Smooth muscle cell (in vitro differentiated cells): Measurements from ENCODE around the gene ARID3B. TPM values are rescaled to one million over a fixed set of nuclear protein-coding genes. Genes with fewer than 3 reads are reported as not detected.

ENCODE experiments used
- DNase-seq: peaks from one replicate; lab custom pipeline; 2025; ENCODE audit not compliant: unreplicated experiment; lab: John Stamatoyannopoulos, UW
- H2AFZ ChIP-seq: fragments of 200-600 bp; sonication (generic); 2 replicates; pipeline ENCODE4 v1.6.0; 2016; ENCODE audit warnings: antibody characterized with exemption, low read depth, mild to moderate bottlenecking
- H3F3A ChIP-seq: fragments of 200-600 bp; sonication (generic); 2 replicates; pipeline ENCODE4 v1.6.0; 2017; ENCODE audit warnings: antibody characterized with exemption, low read depth
- H3K27ac ChIP-seq: fragments of 200-600 bp; sonication (generic); 2 replicates; pipeline ENCODE4 v1.5.1; 2016; ENCODE audit warnings: low read depth, mild to moderate bottlenecking
- H3K27me3 ChIP-seq: fragments of 200-600 bp; sonication (generic); 2 replicates; pipeline ENCODE4 v1.6.1; 2016; ENCODE audit warnings: low read depth, mild to moderate bottlenecking
- H3K36me3 ChIP-seq: fragments of 200-600 bp; sonication (generic); 2 replicates; pipeline ENCODE4 v1.5.1; 2016; ENCODE audit warnings: low read depth
- H3K4me1 ChIP-seq: fragments of 200-600 bp; sonication (generic); 2 replicates; pipeline ENCODE4 v1.5.1; 2016; ENCODE audit warnings: low read depth
- H3K4me2 ChIP-seq: fragments of 200-600 bp; sonication (generic); 2 replicates; pipeline ENCODE4 v1.6.0; 2016; ENCODE audit warnings: mild to moderate bottlenecking
- H3K4me3 ChIP-seq: fragments of 200-600 bp; sonication (generic); 2 replicates; pipeline ENCODE4 v1.5.1; 2016; ENCODE audit warnings: mild to moderate bottlenecking
- H3K79me2 ChIP-seq: fragments of 200-600 bp; sonication (generic); 2 replicates; pipeline ENCODE4 v1.6.0; 2016; ENCODE audit warnings: low read depth, mild to moderate bottlenecking
- H3K9ac ChIP-seq: fragments of 200-600 bp; sonication (generic); 2 replicates; pipeline ENCODE4 v1.6.0; 2016; ENCODE audit warnings: low read depth
- H3K9me3 ChIP-seq: fragments of 200-600 bp; sonication (generic); replicated peaks from 2 replicates; pipeline ENCODE4 v1.5.1; 2016; ENCODE audit warnings: low read depth
- H4K20me1 ChIP-seq: fragments of 200-600 bp; sonication (generic); 2 replicates; pipeline ENCODE4 v1.6.0; 2016; ENCODE audit warnings: low read depth
- WGBS: methylation state at CpG from one replicate; pipeline ENCODE4 v1.1.7; 2016; ENCODE audit warnings: low lambda C conversion rate; 5-methylcytosine and 5-hydroxymethylcytosine counted together
- polyA plus RNA-seq: library from polyadenylated mRNA; unstranded; fragments of >200 nt; fragmentation: Nextera tagmentation; extraction: Ambion mirVana; gene quantifications from 2 replicates; pipeline ENCODE4 v1.2.1, GENCODE V29; 2016
- total RNA-seq: library from RNA; depleted of rRNA; stranded (reverse); fragments of >200 nt; gene quantifications from 2 replicates; pipeline ENCODE4 v1.2.3, GENCODE V29; 2014
- TF ChIP-seq, protein P1 (sequence below): fragments of 200-600 bp; sonication (generic); IDR thresholded peaks from 2 replicates; pipeline ENCODE4 v1.5.1; 2017; ENCODE audit warnings: borderline replicate concordance, mild to moderate bottlenecking, antibody characterized with exemption; ENCODE audit not compliant: insufficient read depth, poor library complexity, severe bottlenecking

ARID3B gene
- total and polyA plus RNA-seq, 2 experiments from 2014 or later = 7.2 to 7.7 TPM

DNA sequence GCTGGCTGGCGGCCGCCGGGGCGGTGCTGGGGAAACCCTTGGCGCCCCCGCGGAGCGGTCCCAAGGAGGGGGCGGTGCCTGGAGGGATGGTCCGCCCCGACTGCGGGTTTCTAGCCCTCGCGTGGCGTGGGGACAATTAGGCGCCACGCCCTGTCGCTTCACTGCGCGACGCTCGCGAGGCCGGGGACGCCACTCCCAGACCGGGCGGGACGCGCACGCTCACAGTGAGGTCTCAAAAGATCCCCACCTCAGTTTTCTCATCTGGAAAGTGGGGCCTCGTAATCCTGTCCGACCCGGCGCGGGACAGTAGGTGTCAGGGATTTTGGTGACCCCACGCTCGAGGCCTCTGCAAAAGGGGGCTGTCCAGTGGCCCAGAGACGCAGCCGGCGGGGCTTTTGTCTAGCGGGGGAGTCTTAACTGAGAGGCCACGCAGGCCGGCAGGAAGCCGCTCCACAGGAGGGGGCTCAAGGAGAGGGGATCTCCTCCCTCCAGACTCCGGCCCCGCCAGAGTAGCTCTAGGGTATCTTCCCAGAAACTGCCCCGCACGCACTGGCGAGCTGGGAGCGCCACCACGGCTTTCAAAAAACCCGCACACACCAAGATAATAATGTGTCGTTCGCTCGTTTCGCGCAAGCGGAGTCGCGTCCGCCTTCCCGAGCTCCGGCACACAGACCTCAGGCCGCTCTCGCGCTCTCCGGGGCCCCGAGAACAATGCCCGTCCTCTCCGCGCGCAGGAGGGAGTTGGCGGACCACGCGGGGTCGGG is 73.9 kb downstream of the ARID3B start:
- Histone ChIP-seq H3K9ac (peak overlapping the region; percentile 99), H3K4me2 (peak overlapping the region; percentile 92), H3K27me3 (no peaks in the 10 kb centered on the region), H3K79me2 (peaks cover 47% of the 10 kb centered on the region), H3F3A (peaks cover 10% of the 10 kb centered on the region), H3K4me1 (peaks cover 13% of the 10 kb centered on the region), H2AFZ (peak overlapping the region; percentile 77), H3K9me3 (no peaks in the 10 kb centered on the region), H3K36me3 (no peaks in the 10 kb centered on the region), H3K4me3 (peak overlapping the region; percentile 92), H4K20me1 (peaks cover 38% of the 10 kb centered on the region), H3K27ac (peak overlapping the region; percentile 91)
- 1% methylated on average over 75 of the region's 76 CpGs for WGBS
- peak; percentile 84 for DNase-seq
- TF ChIP-seq, protein P1, sequence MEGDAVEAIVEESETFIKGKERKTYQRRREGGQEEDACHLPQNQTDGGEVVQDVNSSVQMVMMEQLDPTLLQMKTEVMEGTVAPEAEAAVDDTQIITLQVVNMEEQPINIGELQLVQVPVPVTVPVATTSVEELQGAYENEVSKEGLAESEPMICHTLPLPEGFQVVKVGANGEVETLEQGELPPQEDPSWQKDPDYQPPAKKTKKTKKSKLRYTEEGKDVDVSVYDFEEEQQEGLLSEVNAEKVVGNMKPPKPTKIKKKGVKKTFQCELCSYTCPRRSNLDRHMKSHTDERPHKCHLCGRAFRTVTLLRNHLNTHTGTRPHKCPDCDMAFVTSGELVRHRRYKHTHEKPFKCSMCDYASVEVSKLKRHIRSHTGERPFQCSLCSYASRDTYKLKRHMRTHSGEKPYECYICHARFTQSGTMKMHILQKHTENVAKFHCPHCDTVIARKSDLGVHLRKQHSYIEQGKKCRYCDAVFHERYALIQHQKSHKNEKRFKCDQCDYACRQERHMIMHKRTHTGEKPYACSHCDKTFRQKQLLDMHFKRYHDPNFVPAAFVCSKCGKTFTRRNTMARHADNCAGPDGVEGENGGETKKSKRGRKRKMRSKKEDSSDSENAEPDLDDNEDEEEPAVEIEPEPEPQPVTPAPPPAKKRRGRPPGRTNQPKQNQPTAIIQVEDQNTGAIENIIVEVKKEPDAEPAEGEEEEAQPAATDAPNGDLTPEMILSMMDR = no peak

DNA sequence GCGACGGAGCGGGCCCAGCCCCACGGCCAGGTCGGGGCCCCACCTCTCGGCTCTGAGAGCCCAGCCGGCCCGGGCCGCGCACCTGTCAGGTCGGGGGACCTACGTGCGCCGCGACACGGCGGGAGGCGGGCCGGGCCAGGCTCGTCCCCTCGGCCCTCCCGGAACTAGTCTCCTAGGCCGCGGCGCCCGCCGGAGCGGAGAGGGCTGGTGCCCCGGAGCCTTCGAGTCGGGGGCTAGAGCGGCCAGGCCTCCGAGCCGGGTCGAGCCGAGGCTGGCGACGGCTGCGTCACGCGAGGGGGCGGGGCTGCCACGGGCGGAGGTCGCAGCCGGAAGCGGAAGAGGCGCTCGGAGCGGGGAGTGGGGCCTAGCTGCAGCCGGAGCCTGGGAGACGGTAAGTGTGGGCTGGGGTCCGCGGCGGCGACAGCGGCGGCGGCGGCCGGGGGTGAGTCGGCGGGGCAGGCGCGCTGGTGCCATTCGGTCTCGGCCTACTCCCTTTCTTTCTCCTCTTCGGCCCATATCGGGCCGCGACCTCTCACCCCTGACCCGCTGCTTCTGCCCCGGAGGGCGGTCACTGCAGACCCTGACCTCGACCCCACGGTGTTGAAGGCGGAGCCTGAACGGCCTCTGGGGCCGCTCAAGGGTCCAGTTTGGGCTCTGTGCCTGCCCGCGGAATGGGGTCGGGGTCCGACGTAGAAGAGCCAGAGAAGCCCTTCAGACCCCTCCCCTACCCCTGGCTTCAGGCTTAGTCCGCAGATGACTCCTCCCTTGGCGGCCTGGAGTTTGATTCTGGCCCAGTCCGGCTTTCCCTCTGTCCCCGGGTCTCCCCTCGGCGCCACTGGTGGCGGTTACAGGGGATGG is 74.7 kb downstream of the ARID3B start, which contains the start of gene CLK3:
Gene CLK3 (plus strand): TSS at position 329 of the 858 bp plus-strand sequence. CDS start 3,361 bp downstream, outside the sequence.
- H3K4me3 ChIP-seq = peak within 1 kb of the TSS; percentile 92
- TF ChIP-seq, protein P1 = no peak
- no peaks in the 10 kb centered on the region for H3K27me3 ChIP-seq
- peaks cover 46% of the 10 kb centered on the region for H4K20me1 ChIP-seq
- H3K4me1 ChIP-seq = peaks cover 9% of the 10 kb centered on the region
- H3K27ac ChIP-seq = peak within 1 kb of the TSS; percentile 91
- peak; percentile 84 for DNase-seq
- under 1% methylated on average over 82 of the region's 91 CpGs for WGBS
- peak within 1 kb of the TSS; percentile 92 for H3K4me2 ChIP-seq
- H3K79me2 ChIP-seq = peaks cover 53% of the 10 kb centered on the region
- no peaks in the 10 kb centered on the region for H3K36me3 ChIP-seq
- peak within 1 kb of the TSS; percentile 99 for H3K9ac ChIP-seq
- H3F3A ChIP-seq = peaks cover 10% of the 10 kb centered on the region
- peak within 1 kb of the TSS; percentile 77 for H2AFZ ChIP-seq
- H3K9me3 ChIP-seq = no peaks in the 10 kb centered on the region

DNA sequence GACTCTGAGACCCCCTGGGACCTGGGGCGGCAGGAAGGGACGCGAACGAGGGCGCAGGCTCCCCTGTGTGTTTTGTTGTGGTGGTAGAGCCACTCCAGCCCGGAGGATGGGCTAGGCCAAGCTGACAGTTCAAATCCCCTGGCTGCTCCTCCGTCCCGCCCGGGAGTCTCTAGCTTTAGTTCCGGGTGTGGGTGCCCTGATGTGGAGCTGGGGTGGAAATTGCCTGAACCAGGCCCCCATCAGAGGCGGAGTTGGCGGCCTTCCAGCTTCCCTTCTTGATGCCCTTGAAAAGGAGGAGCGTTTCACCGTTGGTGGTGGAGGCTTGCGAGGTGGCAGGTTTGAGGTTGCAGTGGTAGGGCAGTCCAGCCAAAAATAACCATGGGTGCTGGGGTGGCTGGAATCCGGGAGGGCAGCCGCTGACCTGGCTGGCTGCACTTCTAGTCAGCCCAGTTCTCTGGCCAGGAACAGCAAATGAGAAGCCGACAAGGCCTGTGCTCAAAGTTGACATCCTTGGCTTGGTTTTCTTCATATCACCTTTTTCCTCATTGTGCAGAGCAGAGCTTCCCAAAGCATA is 75.4 kb downstream of the ARID3B start:
- Histone ChIP-seq H3K4me1 (peaks cover 9% of the 10 kb centered on the region), H3K9me3 (no peaks in the 10 kb centered on the region), H4K20me1 (peaks cover 54% of the 10 kb centered on the region), H3K36me3 (no peaks in the 10 kb centered on the region), H3K79me2 (peaks cover 59% of the 10 kb centered on the region), H3F3A (peaks cover 10% of the 10 kb centered on the region), H3K4me3 (peak overlapping the region; percentile 92), H3K27ac (peak overlapping the region; percentile 91), H3K27me3 (no peaks in the 10 kb centered on the region), H2AFZ (no peak overlapping the region), H3K9ac (peak overlapping the region; percentile 99), H3K4me2 (peak overlapping the region; percentile 92)
- peak; percentile 36 for DNase-seq
- TF ChIP-seq, protein P1 = no peak
- WGBS = 12% methylated on average over 18 of the region's 18 CpGs
